Measurements from ENCODE around the gene SCYL1.

DNA sequence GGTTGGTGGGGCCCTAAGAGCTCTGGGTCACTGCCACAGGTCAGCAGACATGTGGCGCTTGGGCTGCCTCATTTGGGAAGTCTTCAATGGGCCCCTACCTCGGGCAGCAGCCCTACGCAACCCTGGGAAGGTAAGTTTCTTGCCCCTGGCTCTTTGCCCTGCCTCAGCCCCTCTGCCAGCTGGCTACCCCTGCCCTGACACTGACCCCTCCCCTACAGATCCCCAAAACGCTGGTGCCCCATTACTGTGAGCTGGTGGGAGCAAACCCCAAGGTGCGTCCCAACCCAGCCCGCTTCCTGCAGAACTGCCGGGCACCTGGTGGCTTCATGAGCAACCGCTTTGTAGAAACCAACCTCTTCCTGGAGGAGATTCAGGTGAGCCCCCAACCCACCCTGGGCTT, 1.9 kb downstream of the SCYL1 start:
- TF ChIP-seq, protein P1, sequence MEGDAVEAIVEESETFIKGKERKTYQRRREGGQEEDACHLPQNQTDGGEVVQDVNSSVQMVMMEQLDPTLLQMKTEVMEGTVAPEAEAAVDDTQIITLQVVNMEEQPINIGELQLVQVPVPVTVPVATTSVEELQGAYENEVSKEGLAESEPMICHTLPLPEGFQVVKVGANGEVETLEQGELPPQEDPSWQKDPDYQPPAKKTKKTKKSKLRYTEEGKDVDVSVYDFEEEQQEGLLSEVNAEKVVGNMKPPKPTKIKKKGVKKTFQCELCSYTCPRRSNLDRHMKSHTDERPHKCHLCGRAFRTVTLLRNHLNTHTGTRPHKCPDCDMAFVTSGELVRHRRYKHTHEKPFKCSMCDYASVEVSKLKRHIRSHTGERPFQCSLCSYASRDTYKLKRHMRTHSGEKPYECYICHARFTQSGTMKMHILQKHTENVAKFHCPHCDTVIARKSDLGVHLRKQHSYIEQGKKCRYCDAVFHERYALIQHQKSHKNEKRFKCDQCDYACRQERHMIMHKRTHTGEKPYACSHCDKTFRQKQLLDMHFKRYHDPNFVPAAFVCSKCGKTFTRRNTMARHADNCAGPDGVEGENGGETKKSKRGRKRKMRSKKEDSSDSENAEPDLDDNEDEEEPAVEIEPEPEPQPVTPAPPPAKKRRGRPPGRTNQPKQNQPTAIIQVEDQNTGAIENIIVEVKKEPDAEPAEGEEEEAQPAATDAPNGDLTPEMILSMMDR (IDR thresholded peaks at IDR 0.05; ENCODE audit: poor library complexity) = no peak
- TF ChIP-seq EZH2phosphoT487 (IDR thresholded peaks at IDR 0.05; ENCODE audit: low read depth, severe bottlenecking, unreplicated experiment) = no peak

All from hepatocyte (in vitro differentiated cells).